Left renal cortex interstitium (tissue), 4 donors: ENCODE results near the gene FRMD1. TPM values are rescaled to one million over a fixed set of nuclear protein-coding genes. Genes with fewer than 3 reads are reported as not detected.
"Not testable (repeated sequence)": the region's sequence is repeated elsewhere in the genome, so short reads cannot be mapped to it uniquely, and the experiment has no call there.

Source experiments
- DNase-seq, 4 donors: peaks; one replicate each; pipeline ENCODE4 v3.0.0-alpha.2; 2013; ENCODE audit warnings: low read depth in 4 of 4, low spot score in 2 of 4, missing footprints in 1 of 4
- polyA plus RNA-seq, 4 donors: library from polyadenylated mRNA; unstranded; fragments of 120-200 nt; gene quantifications; one replicate each; pipeline ENCODE4 v1.2.1, GENCODE V29; 2013; ENCODE audit not compliant: insufficient read length in 4 of 4

Gene FRMD1
- polyA plus RNA-seq, 4 donors, result 12.2 to 30.9 (median 20.0) TPM

DNA sequence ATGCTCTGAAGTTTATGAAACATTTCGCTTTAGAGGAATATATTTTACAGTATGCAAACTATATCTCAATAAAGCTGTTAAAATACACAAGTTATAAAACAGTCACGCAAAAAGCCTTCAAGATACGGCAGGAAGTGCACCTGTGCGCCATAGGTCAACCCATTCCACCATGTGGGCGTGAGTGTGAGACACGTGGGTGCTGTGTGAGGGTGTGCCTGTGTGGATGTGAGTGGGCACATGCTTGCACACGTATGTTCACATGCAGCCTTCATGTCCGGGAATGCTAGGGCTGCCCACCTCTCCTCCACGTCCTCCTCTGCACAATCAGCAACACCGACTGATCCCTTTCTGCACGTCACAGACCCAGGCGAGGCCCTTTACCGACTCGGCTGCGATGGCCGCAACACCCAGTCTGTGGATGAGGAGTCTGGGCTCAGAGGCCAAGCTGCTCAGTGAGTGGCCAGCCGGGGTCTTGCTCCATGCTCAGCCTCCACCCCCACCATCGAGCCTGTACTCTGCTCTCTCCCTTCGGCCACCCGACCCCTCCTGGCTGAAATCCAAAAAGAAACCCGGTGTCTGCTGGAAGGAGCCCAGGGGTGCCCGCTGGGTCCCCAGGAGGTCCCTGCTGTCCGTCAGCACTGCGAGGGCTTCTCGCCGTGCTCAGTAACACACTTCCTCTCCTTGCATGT lies 3.0 kb upstream of the FRMD1 start:
- no peak for DNase-seq

DNA sequence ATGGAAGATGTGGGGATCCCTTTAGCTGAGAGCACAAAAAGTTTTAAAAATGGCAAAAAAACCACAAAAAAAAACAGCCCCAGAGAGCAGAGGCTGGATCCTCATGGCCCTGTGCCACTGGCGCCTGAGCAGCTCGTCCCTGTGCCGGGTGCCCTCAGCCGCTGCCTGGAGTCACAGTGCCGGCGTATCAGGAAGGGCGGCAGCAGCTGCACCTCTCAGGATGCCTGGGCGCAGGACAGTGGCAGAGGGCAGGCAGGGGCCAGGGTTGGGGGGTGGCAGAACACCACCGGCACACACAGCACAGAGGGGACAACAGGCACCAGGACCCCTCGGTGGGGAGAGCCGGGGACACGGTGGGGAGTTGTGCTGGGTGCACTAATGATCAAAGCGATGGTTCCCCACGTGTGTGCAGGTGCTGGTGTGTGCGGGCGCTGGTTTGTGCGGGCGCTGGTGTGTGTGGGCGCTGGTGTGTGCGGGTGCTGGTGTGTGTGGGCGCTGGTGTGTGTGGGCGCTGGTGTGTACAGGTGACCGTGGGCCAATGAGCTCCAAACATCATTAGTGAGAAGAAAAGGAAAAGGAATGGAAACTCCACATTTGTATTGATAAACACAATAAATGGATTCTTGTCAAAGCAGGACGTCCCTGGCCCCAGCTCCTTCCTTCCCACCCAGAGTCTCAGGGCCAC lies 1.5 kb upstream of the FRMD1 start:
- DNase-seq, result no peak

DNA sequence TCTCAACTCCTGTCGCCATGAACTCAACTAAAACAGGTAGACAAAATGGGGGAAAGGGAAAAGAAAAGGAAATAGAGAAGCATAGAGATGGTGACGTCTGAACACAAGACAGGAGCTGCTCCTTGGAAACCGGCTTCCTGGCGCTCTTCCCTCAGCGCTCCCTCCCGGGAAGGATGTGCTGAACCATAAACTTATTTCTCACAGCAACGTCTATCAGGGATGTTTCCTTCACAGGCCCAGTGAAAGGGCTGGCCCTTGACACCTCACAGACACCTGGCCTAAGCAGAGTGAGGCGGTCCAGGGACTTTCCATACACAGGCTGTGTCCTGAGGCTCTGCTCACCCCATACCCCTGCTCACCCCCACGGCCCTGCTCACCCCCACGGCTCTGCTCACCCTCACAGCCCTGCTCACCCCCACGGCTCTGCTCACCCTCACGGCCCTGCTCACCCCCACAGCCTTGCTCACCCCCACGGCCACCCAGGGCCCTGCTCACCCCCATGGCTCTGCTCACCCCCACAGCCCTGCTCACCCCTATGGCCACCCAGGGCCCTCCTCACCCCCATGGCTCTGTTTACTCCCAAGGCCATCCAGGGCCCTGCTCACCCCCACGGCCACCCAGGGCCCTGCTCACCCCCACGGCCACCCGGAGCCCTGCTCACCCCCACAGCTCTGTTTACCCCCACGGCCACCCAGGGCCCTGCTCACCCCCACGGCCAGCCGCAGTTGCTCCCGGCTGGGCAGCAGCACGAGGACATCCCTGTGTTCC lies 653 bp downstream of the FRMD1 start:
- no peak for DNase-seq

DNA sequence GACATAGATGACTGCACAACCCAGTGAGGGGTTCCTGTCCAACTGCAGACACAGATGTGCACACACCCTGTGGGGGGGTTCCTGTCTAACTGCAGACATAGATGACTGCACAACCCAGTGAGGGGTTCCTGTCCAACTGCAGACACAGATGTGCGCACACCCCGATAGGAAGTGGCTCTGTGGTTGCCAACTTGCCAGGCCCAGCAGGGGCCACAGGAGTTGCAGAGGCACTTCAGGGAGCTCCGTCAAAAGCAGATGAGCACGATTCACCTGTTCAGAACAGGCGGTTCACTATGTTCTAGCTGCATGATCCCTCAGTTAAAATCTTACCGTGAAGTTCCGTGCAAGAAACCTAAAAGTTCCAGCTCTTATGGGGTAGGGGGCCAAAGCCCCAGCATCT lies 1.6 kb downstream of the FRMD1 start:
- not testable (repeated sequence) for DNase-seq

DNA sequence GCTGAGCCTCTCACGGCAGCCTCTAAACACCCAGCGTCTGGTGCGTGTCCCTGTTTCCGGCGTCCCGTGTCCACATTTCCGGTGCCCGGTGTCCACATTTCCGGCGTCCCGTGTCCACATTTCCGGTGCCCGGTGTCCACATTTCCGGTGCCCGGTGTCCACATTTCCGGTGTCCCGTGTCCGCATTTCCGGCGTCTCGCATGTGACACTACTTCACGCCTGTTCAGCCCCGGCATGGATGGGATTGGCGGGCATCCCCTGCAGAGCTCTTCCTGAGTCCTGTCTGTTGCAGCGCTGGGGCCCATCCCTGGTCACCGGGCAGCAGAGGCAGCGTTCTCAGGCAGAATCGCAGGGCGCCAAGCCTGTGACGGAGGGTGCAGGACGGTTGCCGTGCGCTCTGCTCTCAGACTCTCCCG lies 3.2 kb downstream of the FRMD1 start:
- DNase-seq, result no peak

DNA sequence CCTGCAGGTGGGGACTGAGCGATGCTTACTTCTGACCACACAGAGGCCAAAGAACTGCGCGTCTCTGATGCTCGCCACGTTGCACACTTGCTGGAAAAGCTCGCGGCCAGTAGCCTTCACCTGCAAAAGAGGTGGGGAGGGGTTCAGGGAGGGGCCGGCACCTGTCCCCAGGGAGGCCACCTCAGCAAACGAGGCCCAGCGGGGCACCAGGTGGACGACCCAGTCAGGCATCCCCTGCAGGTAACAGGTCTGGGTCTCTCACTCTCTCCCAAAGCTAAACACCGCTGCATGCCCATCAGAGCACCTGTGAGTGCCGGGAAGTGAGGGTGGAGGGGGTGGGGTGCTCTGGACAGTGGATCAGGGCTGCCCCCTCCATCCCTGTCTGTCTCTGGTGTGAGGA lies 3.8 kb downstream of the FRMD1 start:
- DNase-seq, result no peak

DNA sequence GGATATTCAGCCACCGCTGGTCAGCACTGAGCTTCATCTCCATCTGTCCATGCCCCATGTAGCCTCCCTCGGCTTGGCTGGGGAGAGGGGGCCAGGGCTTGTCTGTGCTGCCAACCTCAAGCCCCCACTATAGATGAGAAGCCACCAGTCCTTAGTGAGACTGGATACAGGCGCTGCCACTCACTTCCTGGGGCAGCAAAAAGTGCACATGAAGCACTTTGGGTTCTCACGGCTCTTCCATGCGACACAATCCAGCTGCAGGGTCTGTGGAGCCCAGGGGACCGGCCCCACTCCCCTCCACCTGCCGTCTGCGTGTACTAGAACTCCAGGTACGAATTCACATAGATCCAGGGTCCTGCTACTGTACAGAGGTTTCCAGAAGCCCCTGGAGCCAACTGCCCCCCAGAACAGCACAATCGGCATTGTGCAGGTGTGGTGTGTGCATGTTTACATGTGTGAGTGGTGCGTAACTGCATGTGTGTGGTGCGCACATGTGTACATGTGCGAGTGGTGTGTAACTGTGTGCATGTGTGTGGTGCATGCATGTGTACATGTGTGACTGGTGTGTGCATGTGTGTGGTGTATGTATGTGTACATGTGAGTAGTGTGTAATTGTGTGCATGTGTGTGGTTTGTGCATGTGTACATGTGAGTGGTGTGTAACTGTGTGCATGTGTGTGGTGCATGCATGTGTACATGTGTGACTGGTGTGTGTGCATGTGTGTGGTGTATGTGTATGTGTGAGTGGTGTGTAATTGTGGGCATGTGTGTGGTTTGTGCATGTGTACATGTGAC lies 4.9 kb downstream of the FRMD1 start:
- DNase-seq, result no peak

DNA sequence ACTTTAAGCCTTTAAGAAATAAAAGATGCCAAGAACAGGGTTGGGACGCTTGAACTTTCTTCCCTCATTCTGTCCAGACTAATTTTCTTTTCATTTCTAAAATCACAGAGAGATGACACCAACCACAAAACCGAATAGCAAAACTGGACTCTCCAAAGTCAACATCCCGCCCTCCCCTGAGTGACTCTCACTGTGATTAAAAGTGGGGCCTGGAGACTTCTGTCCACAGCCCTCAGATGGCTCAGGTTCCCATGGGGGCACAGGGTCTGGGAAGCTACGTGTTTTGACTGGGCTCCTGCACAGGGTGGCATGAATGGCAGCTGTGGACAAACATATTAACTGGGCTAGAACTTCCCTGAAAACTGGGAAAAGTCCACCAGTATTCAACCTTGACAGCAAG lies 6.3 kb downstream of the FRMD1 start:
- DNase-seq, result no peak

DNA sequence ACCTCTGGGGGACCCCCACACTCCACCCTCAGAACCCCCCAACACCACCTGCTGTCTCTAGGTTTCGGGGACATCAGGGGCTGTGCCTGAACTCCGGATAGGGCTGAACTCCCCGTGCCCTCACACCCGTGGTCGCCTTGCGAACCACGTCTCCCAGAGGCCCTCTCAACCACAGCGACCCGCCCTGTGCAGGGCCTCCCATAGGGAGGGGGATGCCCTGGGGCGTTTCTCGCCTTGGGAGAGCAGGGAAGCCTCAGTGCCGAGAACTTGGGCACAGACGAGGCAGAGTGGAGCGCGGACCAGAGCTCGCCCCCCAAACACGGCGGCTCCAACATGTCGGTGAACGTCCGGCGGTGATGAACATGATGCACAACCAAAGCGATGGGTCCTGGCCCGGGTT lies 6.8 kb downstream of the FRMD1 start:
- DNase-seq, result no peak

DNA sequence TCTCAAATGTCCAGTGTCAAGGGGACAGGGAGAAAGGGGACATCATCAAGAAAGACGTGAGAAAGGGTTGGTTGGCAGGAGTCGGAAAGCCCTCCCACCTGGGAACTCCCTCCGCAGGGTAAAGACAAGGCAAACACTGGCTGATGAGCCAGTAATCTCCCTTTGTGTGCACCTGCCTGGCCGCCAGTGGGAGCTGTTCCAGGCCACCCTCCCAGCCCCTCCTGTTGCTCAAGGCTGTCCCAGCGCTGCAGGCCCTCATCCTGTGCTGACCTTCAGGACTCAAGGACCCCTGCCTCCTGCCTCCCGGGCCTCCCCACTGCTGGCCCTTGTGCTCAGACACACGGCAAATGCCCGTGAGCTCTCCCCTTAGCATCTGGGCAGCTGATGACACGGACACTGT lies 7.4 kb downstream of the FRMD1 start:
- no peak for DNase-seq

DNA sequence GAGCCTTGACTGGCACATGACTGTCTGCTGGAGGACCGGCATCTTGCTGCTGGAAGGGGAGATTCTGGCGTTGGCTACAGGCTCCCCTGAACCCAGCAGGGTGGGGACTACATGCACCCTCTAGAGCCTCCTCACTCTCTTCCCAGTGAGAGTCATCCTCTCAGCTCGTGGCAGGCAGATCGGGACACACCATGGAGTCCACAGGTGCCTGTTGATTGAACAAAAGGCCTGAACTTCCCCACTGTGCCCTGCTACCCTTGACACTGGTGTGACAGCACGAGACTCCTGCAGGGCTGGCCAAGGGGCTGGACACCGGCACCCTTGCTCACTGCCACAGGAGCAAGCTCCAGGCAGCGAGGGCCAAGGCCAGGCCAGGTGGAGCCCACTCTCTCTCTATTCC lies 8.2 kb downstream of the FRMD1 start:
- DNase-seq, result no peak

DNA sequence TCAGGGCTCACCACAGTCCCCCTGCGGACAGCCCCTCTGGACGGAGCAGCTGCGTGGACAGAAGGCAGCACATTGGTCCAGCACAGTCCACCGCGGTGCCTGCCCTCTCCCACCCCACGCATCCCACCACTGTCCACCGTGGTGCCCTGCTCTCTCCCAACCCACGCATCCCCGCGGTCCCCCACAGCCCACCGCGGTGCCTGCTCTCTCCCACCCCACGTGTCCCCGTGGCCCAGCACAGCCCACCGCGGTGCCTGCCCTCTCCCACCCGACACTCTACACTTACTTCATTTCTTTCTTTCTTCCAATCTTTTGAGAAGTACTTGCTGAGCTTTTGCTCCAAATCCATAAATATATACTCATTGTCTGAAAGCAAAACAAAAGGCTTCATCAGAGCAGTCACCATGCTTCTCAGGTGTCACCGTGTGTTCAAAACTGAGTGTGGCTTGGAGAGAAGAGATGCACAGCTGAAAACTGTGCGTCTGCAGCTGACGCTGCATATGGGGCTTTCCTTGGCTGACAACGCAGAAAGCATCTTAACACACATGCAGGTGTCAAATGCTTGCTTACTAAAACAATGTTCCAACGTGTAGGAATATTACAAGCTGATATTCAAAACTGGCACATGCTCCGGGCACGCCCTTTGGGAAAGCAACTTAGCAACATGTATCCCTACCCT lies 11.8 kb downstream of the FRMD1 start:
- no peak for DNase-seq

DNA sequence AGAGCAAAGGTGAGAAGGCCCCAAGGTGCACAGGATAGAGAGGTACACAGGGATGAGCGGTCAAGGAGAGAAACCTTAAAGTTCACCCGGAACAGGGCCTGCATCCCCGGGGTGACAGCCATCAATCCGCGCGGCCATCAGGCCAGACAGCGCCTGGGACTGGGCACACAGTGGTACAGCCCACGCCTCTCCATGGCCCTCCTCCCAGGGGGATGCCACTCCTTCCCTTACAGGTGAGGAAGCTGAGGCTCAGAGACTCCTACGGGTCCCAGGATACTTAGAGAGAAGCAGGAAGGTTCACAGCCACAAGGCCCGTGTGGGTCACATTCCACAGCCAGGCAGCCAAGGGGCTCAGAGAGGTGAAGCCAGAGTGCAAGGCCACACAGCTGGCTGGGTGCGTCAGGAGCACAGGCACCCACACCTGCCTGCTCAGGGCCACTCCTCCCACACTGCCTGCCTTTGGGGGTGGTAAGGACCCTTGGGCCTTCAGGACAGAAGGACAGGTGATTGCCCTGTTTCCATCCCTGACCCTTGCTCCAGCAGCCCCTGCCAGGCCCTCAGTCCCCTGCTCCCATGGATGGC lies 14.7 kb downstream of the FRMD1 start:
- DNase-seq, result no peak

DNA sequence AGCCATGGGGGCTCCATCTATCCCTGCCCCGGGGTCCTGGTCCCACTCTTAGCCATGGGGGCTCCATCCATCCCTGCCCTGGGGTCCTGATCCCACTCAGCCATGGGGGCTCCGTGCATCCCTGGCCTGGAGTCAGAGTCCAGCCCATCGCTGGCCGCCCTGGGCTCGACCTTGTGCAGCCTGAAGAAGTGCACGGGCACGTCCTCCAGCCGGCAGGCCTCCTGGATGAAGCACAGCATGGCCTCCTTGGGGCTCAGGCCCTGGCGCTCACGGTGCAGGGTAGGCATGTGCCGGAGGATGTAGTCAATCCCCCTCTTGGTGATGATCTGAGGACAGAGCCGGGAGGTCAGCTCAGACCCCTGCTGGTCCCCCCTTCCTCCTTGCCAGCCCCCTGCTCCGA lies 15.6 kb downstream of the FRMD1 start:
- no peak for DNase-seq

DNA sequence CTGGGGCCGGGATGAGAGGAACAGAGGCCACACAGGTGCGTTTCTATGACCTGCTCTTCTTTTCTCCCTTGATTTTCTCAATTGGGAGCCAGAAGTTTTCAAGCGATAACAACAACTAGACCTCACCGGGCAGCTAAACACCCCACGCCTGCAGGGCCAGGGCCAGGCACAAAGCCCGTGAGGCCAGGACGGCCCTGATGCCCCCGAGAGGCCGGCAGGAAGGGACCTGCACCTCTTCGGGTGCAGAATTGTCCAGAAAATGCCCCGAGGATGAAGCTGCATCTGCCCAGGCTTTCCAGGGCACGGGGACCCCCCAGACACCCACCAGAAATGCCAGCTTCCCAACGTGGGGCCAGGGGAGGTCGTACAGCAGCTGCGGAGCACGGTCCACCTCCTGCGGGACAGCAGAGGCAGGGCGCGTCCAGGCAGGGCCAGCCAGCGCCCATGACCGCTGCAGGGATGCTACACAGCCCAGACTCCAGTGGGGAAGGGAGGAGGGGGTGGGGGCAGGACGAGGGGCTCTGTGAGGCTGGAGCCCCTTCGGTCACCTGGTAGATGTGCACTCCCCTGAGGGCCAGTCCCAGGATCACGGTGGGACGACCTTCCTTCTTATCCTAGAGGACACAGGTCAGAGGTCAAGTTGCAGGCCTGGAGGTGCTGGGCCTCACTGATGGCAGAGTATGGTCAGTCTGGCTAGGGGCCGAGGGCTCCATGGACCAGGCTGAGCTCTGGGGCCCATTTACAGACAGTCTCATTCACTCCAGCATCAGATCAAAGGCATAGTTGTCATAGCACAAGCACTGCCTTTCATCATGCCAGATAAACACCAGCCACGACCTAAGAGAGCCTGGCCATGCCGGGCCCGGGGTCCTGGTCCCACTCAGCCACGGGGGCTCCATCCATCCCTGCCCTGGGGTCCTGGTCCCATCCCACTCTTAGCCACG lies 16.4 kb downstream of the FRMD1 start:
- DNase-seq, result no peak

DNA sequence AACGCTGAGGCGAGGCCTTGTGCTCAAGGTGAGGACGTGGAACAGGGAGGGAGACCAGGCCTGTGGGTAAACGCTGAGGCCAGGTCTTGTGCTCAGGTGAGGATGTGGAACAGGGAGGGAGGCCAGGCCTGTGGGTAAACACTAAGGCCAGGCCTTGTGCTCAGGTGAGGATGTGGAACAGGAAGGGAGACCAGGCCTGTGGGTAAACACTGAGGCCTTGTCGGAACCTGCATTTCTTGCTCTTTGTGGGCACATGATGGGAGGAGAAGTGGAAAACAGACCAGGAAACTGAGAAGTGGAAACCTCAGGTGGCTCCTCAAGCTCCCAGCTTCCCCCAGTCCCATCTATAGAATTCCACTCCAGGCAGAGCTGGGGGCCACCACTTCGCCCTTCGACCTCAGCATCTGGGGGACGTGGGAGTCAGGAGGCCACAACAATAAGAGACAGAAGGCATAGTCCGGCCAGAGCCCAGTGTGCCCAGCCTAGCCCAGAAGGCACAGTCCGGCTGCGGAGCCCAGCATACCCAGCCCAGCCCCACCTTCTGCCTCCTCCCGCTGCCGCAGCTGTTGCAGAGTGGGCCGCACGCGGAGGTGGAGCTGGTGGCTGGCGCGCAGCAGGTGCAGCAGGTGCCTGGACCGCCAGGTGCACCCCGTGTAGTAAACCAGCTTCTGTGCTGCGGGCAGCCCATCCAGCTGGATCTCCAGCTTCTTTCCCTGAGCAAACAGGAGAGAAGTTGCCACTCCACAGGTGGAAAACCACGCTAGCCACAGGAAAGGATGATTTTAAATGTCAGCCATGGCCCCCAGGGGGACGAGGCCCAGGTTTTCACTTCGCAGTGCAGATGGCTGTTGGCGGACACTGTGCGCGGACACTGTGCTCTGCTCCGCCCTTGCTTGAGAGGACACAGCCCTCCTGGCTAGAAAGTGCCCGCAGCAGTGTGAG lies 17.5 kb downstream of the FRMD1 start:
- no peak for DNase-seq

DNA sequence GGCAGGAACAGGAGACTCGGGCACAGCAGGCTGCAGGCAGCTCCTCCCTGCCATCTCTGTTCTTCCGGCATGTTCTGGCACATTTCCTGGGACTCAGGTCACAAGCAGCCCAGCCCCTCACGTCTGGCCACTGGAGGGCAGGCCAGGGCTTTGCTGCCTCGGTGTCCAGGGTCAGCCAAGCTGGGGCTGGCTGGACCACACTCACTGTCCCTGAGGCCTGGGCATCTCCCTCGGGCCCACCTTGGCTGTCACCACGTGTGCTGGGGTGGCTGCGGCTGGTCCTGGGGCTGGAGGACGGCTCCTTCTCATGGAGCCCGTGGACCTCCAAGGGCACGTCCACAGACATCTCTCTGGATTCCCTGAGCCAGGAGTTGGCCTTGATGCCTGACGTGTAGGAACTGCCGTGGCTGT lies 18.5 kb downstream of the FRMD1 start:
- peak in 1 of 4 donors; percentile 45 for DNase-seq
